HL-60 (cell line): ENCODE results near the gene PHACTR3.

Experiments used
- GABPA ChIP-seq: IDR thresholded peaks from 2 replicates; pipeline ENCODE4 v1.6.1; 2012; ENCODE audit warnings: low read depth
- POLR2AphosphoS5 ChIP-seq: IDR thresholded peaks from 2 replicates; pipeline ENCODE4 v1.6.1; 2012; ENCODE audit warnings: low read depth
- SPI1 ChIP-seq: IDR thresholded peaks from 2 replicates; pipeline ENCODE4 v1.6.1; 2012; ENCODE audit warnings: low read depth, mild to moderate bottlenecking, borderline replicate concordance
- TF ChIP-seq, protein P1 (sequence below): IDR thresholded peaks from one replicate; pipeline ENCODE4 v1.5.1; 2011; ENCODE audit warnings: low read length, control low read depth, inconsistent platforms; ENCODE audit not compliant: insufficient read depth
- TF ChIP-seq, protein P2 (sequence below): IDR thresholded peaks from 2 replicates; pipeline ENCODE4 v1.6.1; 2012; ENCODE audit warnings: low read depth; ENCODE audit not compliant: insufficient replicate concordance

DNA sequence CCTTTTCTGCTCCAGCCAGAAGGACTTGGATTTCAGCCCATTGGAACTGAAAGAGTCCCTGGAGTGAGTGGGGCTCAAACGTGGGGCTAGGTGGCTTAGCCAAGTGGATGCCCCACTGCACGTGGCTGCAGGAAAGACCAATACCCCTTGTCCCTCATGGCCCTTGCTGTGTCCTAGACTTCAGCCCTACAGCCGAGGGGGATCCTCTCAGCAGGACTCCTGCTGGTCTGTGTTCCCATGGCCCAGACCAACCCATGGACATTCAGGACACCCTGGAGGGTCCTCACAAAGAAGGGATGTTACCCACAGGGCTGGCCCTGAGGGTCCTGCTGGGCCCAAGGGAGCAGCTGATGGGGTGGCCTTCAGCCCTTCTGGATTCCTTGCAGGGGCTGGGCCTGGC, 30.0 kb upstream of the PHACTR3 start:
- TF ChIP-seq, protein P1, sequence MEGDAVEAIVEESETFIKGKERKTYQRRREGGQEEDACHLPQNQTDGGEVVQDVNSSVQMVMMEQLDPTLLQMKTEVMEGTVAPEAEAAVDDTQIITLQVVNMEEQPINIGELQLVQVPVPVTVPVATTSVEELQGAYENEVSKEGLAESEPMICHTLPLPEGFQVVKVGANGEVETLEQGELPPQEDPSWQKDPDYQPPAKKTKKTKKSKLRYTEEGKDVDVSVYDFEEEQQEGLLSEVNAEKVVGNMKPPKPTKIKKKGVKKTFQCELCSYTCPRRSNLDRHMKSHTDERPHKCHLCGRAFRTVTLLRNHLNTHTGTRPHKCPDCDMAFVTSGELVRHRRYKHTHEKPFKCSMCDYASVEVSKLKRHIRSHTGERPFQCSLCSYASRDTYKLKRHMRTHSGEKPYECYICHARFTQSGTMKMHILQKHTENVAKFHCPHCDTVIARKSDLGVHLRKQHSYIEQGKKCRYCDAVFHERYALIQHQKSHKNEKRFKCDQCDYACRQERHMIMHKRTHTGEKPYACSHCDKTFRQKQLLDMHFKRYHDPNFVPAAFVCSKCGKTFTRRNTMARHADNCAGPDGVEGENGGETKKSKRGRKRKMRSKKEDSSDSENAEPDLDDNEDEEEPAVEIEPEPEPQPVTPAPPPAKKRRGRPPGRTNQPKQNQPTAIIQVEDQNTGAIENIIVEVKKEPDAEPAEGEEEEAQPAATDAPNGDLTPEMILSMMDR = no peak
- TF ChIP-seq, protein P2, sequence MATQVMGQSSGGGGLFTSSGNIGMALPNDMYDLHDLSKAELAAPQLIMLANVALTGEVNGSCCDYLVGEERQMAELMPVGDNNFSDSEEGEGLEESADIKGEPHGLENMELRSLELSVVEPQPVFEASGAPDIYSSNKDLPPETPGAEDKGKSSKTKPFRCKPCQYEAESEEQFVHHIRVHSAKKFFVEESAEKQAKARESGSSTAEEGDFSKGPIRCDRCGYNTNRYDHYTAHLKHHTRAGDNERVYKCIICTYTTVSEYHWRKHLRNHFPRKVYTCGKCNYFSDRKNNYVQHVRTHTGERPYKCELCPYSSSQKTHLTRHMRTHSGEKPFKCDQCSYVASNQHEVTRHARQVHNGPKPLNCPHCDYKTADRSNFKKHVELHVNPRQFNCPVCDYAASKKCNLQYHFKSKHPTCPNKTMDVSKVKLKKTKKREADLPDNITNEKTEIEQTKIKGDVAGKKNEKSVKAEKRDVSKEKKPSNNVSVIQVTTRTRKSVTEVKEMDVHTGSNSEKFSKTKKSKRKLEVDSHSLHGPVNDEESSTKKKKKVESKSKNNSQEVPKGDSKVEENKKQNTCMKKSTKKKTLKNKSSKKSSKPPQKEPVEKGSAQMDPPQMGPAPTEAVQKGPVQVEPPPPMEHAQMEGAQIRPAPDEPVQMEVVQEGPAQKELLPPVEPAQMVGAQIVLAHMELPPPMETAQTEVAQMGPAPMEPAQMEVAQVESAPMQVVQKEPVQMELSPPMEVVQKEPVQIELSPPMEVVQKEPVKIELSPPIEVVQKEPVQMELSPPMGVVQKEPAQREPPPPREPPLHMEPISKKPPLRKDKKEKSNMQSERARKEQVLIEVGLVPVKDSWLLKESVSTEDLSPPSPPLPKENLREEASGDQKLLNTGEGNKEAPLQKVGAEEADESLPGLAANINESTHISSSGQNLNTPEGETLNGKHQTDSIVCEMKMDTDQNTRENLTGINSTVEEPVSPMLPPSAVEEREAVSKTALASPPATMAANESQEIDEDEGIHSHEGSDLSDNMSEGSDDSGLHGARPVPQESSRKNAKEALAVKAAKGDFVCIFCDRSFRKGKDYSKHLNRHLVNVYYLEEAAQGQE = no peak
- no peak for TF ChIP-seq GABPA
- TF ChIP-seq POLR2AphosphoS5 = no peak
- TF ChIP-seq SPI1 = no peak
